GM13977 (cell line): ENCODE data around the gene MMADHC.

ENCODE experiments used
- DNase-seq: peaks from one replicate; pipeline ENCODE4 v3.0.0; 2012; ENCODE audit warnings: low spot score
- in situ Hi-C: fragments of 300-500 bp; cut with MboI; formaldehyde crosslinking; loops from one replicate; pipeline ENCODE4 v1.12.0; 2022; ENCODE audit warnings: low sequenced_read_pairs, low pct_unique_long_range_greater_than_20kb, mixed read lengths, inconsistent platforms; ENCODE audit not compliant: unreplicated experiment
- TF ChIP-seq, protein P1 (sequence below): IDR thresholded peaks from 2 replicates; pipeline ENCODE4 v1.5.1; 2012; ENCODE audit warnings: mild to moderate bottlenecking, control low read depth; ENCODE audit not compliant: insufficient read depth; ENCODE audit errors: extremely low read depth, missing control alignments

The MMADHC gene

DNA sequence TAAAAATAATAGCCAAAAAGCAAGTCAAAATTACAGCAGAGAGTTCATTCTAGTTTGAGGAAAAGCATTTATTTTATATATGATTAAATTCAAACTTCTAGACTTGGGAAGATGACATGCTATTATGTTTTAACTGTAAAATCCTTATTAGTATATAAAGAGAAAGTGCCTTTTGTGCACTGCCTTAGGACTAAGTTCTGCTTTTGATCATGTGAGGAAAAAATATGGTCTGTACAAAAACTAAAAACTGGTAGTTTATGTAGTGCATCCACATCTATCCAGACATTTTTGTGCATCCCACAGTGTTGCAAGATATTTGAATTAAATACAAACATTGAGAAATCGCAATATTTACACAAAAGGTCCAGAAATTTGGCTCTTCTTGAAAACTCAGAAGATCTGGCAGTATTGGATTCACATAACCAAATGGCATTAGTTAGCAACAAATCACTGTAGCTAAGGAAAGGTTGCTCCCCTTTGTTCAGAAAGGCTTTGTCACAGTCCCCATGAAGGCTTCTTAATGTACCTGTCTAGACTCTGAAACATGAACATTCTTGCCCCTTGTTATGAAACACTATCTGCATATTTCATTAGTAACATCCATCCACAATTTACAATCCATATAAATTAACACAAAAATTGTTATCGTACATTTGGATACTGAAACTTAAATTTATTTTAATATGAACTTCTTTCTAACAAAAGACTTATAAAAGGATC, 2.2 kb downstream of the MMADHC start:
- no peak for DNase-seq
- TF ChIP-seq, protein P1, sequence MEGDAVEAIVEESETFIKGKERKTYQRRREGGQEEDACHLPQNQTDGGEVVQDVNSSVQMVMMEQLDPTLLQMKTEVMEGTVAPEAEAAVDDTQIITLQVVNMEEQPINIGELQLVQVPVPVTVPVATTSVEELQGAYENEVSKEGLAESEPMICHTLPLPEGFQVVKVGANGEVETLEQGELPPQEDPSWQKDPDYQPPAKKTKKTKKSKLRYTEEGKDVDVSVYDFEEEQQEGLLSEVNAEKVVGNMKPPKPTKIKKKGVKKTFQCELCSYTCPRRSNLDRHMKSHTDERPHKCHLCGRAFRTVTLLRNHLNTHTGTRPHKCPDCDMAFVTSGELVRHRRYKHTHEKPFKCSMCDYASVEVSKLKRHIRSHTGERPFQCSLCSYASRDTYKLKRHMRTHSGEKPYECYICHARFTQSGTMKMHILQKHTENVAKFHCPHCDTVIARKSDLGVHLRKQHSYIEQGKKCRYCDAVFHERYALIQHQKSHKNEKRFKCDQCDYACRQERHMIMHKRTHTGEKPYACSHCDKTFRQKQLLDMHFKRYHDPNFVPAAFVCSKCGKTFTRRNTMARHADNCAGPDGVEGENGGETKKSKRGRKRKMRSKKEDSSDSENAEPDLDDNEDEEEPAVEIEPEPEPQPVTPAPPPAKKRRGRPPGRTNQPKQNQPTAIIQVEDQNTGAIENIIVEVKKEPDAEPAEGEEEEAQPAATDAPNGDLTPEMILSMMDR: no peak
- in situ Hi-C loops: loop anchor here (25.0 kb wide), 2 partner anchors 902 to 1452 kb away; partner anchors contain the start of gene RND3

GRCh38 chr2:149579972-149580882, 7.3 kb downstream of the MMADHC start:
- in situ Hi-C loops: loop anchor here (25.0 kb wide), 2 partner anchors 907 to 1457 kb away; partner anchors contain the start of gene RND3
- TF ChIP-seq, protein P1: no peak
- DNase-seq: no peak

- in situ Hi-C loops: loop anchor here (25.0 kb wide), 2 partner anchors 910 to 1460 kb away; partner anchors contain the start of gene RND3
- TF ChIP-seq, protein P1: no peak
- DNase-seq: no peak
Observed at GRCh38 chr2:149577269-149577668, 10.3 kb downstream of the MMADHC start.

GRCh38 chr2:149575752-149576151, 11.8 kb downstream of the MMADHC start:
- no peak for DNase-seq
- in situ Hi-C loops: loop anchor here (25.0 kb wide), 2 partner anchors 912 to 1462 kb away; partner anchors contain the start of gene RND3
- TF ChIP-seq, protein P1: no peak

GRCh38 chr2:149575277-149575676, 12.3 kb downstream of the MMADHC start:
- in situ Hi-C loops: loop anchor here (25.0 kb wide), 2 partner anchors 912 to 1462 kb away; partner anchors contain the start of gene RND3
- TF ChIP-seq, protein P1: no peak
- no peak for DNase-seq

DNA sequence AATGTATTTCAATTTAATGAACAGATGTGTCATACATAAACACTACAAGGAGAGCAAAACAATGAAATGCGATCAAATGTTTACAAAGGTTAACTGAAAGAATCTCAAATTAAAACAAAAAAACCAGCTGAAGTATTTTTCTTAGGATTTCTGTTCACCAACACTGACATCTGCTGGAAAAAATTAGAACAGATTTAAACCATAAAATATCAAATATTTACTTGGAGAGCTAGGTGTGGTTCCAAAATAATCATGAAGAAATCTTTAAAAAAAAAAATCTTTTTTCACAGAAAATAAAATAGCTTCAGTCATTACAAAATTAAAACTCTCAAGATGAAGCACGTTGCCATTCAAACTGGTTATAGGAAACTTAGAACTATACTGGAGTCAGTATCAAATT, 13.8 kb downstream of the MMADHC start:
- in situ Hi-C loops: no loop called here
- DNase-seq: no peak
- TF ChIP-seq, protein P1: no peak
